ENCODE measurements around the gene SMIM35.

SMIM35 gene

DNA sequence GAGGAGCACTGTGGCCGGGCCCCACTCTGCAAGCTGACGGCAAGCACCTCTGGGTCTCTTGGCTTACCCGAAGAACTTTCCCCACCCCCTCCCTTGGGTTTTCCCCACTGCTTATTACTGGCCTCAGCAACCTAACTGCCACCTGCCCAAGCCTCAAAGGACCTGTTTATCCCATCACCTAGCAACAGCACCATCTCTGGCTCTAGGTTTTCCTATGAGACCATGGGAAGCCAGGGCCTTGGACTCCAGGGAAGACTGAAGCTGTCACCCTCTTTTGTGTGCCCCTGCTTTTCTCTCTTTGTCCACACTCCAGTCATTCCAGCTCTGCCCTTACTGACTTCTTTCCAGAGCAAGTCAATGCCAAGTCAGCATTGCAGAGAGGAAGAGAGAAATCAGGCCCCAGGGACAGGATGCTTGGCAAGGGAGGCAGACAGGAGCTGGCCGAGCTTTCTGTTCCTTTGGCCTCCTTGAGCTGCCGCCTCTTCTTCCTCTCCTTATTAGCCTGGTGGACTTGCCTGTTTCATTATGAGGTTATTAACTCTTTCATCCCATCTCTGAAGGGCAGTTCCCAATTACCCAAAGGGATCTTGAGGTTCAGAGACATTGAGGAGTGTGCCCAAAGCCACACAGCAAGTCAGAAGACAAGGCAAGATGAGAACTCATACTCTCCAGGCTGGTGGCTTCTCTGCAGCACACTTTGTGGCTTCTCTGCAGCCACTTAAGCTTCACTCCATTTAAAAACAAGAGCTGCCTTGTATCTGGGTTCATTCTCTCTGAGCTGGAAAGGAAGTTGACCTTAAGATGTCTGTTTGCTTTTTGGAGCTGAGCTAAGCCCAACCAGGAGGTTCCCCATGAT lies at the start of gene SMIM35:
SMIM35 (minus strand) TSS at position 51 of the 856 bp plus-strand sequence. CDS start 206 bp downstream, outside the sequence.
- no peak for DNase-seq (ENCODE audit: low read depth in 1 of 2, low spot score in 1 of 2)

DNA sequence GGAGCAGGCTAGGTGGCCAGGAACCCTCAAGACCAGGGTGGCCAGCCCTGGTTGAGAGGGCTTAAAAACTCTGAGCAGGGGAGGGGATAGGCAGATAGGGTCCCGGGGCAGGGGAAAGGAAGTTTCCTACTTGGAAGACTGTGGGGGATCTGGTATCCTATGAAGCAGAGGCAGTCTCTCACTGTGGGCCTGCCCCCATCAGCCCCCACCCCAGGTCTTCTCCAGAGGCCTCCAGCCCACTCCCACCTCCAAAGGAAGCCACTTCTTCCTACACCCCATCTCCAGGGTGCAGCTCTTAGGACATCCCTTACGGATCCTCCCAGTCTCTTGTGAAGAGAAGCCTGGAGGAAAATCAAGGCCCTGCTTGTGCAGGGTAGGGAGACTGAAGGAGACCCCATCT lies 49.6 kb upstream of the SMIM35 start:
- DNase-seq (ENCODE audit: low read depth in 1 of 2, low spot score in 1 of 2): no peak

DNA sequence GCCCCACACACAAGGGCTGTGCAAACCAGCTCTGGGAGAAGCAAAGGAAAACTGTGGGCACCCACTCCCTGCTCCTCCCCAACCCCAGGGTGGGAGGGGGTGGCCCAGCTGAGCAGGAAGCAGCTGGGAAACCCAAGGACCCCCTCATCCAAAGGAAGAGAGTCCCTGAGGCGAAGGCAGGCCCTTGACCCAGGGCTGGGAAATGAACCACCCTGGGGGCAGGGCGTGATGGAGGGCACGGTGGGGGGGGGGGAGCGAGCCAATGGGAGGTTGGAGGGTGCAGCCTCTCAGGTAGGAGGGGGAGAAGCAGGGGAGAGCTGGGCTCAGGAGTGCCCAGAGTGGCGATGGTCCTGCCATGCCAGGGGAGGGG lies 49.0 kb upstream of the SMIM35 start:
- no peak for DNase-seq (ENCODE audit: low read depth in 1 of 2, low spot score in 1 of 2)

DNA sequence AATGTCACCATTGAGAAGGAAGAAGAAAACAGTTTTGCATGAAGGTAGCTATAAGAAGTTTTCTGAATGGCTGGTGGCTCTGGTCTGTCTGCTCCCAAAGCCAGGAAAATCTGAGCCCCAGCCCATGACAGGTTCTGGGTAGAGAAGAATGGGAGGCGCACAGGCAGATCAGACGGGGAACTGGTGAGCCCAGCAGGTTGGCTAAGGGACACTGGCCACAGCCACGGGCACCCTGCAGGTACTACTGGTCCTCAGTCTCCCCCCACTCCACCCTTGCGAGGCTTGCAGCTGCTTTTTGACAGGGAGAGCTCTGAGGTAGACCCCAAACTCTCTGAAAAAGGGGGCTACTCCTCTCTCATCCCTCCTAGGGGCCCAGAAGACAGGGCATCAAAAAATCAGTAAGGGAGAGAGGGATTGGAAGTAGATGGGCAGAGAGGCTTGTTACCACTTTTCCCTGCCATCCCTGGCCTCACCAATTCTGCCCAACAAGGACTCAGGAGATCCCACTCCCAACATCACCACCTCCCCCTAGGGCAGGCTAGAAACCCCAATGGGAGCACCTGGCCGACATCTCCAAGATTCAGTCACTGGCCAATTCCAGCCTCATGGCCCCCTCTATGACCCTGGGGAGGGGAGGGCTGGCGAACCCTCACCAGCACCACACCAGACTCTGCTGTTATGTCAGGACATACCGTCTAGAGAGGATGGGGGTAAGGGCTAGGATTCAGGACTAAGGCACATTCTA lies 48.5 kb upstream of the SMIM35 start:
- no peak for DNase-seq (ENCODE audit: low read depth in 1 of 2, low spot score in 1 of 2)

DNA sequence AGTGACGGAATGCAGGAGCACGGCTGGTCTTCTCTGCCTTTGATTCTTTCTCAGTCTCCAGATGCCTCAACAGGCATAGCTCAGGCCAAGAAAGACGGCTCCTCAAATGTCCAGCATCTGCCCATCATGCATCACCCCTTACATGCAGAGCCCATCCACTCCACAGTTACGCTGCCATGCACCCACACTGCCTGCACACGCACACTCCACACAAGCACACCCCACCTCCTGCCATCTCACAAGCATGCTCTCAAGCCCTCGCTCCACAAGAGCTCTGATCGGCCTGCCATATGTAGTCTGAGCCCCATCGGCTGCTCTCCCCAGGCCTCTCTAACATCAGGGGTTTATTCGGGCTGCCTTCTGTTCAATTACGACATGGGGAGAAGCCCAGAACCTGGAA lies 47.1 kb upstream of the SMIM35 start:
- DNase-seq (ENCODE audit: low read depth in 1 of 2, low spot score in 1 of 2): no peak

DNA sequence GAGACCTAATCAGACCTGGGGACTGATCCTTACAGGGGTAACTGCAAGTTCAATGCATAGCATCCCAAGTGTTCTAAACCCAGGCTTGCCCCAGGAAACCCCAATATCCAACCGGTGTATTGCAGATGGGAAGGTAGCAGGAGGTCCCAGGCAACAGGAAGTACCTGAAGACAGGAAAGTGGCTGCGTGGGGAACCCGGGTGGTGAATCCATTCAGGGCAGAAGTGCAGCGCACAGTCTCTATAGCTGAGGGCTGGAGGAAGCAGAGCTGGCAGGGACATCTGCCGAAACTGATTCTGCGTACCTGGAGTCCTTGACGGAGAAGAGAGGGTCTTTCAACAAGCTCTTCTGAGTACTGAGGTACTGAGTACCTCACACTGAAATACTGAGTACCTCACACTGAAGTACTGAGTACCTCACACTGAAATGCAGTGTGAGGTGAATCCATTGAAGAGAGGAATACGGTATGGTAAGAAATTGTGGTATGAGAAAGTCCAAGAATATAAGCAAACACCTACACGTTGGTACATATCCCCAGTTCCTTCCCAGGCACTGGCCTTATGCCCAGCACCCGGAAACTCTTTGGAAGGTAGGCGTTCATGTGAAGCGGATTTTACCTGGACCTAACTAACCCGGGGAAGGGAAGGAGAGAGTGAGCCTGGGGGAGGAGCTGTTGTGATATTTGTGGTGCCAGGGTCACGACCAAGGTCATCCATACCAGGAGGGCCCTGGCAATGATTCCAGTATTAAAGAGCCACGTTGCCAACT lies 45.8 kb upstream of the SMIM35 start:
- DNase-seq (ENCODE audit: low read depth in 1 of 2, low spot score in 1 of 2): no peak

DNA sequence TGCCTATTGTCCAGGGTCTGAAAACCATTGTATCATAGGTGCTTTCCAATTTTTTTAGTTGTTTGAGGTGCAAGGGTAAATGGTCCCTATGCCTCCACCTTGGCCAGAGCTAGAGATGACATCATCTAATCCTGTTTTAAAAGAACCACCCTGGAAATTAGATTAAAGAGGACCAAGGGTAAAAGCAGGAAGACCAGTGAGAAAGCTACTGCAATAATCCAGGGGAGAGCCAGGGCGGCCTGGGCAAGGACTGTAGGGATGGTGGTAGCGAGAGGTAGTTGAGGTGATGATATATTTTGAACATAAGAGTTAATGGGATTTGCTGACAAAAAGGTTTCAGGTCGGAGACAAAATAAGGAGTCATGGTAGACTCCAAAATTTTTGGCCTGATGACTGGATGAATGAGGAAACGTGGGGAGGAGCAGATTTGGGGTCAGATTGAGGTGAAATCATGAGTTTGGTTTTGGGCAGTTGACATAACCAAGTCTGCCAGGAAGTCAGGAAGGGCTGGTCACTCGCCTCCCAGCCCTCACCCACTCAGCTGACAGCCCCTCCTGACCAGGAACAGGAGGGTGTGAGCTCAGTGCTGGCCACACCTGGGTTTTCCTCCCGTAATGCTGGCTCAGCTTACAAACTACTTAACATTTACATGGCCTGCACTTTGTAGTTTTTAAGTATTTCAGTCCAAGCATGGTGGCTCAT lies 42.9 kb upstream of the SMIM35 start:
- DNase-seq (ENCODE audit: low read depth in 1 of 2, low spot score in 1 of 2): no peak

DNA sequence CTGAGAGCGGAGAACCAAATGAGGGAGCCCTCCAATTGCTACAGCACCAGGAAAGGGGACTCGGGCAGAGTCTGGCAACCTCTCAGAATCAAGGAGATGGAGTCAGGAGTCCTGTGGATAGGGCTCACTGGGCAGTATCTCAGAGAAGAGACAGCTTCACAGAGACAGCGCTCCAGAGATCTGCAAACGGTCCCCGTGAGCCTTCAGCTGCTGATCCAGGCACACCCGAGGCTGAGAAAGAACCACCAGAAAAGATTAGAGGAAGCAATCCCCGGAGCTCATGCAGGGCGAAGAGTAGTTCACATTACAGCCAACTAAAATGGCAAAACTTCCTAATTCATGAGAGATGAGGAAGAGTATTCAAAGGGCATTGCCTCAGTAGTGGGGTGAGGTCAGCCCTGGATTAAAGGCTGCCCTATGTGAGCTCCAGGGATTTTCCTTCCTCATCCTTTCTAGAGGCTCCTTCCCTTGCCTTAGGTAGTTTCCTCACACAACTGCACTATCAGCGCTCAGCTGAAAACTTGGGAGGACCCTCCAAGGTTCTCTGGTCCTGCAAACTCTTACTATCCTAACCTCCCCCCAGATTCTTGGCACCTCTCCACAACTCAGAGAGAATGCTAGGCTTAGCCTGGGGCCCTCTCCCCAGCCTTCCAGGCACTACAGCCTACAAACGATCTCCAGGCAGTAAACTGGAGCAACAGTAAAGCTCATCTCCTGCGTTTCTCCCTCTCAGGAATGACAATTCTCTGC lies 42.1 kb upstream of the SMIM35 start:
- DNase-seq (ENCODE audit: low read depth in 1 of 2, low spot score in 1 of 2): no peak

DNA sequence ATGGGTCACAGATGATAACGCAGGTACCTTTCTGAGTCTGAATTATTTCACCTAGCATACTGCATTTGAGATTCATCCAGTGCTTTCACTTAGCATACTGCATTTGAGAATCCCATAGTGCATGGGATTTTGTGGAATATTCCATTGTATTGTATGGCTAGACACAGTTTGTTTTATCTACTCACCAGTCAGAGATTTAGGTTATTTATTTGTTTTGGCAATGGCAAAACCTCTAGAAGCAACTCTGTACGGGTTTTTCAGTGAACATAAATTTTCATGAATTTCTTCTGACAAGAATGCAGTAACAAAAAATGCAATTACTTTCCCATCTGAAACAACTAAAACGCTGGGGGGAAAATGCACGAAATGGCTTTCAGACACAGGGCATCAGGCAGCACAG lies 41.5 kb upstream of the SMIM35 start:
- no peak for DNase-seq (ENCODE audit: low read depth in 1 of 2, low spot score in 1 of 2)

DNA sequence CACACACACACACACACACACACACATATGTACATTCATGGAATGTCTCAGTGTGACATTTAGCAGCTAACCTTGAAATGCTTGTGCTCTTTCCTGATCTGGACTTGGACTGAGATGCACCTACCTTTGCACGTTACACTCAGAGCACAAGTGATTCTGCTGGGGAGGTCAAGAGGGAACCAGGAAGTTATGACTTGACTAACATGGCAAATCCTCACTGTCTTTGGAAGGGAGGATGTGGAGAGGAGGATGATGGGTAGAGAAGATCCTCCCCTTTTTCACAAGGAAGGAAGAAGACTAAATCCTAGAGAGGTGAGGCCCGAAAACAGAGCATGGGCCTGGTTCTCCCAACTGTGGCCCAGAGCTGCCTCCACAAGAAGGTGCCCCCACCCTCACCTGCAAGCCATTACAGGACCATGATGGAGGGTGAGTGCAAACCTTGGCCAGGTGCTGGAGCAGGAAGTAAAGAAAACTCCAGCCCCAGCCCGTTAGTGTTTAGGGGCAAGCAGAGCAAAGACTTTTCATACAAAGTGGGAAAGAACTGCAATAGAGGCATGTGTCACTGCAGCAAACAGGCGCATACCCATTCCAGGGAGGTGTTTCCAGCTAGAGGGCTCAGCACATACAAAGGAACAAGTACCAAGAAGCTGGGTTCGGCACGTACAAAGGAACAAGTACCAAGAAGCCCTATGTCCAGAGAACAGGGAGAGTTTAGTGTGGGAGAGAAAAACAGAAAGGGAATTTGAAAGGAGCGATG lies 39.5 kb upstream of the SMIM35 start:
- no peak for DNase-seq (ENCODE audit: low read depth in 1 of 2, low spot score in 1 of 2)

DNA sequence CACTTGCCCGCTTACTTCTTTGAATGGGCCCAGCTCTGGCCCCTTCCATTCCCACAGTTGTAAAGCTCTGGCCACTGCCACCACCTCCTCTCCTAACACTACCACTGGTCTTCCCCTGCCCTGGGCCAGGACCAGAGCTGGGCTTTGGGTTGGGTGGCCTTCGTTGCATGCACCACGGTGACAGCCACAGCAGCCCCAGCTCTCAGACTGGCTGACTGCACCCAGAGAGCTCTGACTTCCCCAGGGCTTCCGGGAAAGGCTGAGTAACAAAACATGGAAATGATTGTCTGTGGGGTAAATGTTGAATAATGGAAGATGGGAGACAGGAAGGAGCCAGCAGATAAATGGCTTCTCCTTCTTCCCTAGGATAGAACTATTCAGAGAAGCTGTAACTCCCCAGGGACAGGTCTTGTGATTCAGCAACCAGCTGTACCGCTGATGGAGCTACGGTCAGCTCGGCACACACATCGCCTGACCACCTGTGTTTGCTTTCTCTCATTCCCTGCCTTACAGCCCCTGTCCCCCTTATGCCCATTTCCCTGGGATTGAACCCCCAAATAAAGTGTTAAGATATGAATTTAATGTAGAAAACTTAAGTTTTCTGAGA lies 38.3 kb upstream of the SMIM35 start:
- DNase-seq (ENCODE audit: low read depth in 1 of 2, low spot score in 1 of 2): no peak

DNA sequence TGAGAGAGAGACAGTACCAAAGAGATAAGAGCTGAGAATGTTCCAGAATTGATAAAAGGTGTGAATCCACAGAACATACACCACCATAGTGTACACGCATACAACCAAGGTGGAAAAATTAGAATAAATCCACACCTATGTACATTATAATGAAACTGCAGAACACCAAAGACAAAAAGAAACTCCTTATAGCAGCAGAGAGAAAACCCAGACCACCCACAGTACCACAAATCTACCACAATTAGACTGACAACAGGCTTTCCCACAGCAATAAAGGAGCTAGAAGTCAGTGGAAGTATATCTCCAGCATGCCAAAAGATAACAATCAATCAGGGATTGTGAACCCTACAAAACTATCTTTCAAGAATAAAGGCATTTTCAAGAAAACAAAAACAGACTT lies 34.0 kb upstream of the SMIM35 start:
- no peak for DNase-seq (ENCODE audit: low read depth in 1 of 2, low spot score in 1 of 2)

DNA sequence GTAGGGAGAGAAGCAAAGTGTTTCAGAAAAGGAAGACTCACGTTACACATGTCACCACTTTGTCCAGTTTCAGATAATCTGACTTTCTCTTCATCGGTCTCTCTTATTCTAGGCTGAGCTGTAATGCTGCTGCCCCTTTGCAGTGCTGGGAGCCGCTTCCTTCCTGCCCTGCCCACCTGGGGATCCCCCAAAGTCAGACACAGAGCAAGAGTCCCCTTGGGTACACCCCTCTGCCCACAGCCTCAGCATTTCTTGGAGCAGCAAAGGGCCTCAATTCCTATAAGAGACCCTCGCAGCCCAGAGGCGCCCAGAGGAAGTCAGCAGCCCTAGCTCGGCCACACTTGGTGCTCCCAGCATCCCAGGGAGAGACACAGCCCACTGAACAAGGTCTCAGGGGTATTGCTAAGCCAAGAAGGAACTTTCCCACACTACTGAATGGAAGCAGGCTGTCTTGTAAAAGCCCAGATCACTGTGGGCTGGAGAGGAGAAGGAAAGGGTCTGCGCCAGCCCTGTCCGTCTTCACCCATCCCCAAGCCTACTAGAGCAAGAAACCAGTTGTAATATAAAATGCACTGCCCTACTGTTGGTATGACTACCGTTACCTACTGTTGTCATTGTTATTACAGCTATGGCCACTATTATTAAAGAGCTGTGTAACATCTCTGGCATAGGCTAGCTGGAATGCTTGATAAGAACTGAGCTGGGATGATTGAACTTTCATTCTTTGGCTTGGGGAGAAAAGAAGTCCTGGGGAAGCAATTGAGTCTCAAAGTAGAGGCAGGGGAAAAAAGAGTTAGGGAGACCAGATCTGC lies 31.2 kb upstream of the SMIM35 start:
- DNase-seq (ENCODE audit: low read depth in 1 of 2, low spot score in 1 of 2): no peak

DNA sequence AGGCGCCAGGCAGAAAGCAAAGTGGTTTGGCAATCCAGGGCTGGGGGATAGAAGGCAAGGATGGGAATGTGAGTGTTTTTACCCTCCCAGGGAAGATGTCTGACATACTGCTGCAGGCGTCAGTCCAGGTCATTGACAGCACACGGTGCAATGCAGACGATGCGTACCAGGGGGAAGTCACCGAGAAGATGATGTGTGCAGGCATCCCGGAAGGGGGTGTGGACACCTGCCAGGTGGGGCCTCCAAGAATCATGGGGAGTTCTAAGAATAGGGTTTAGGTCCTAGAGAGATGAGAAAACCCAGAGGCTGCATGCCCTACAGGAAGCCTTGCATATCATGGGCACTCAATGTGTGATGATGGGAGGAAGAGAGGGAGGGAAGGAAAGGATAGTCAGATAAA lies 28.3 kb upstream of the SMIM35 start:
- DNase-seq (ENCODE audit: low read depth in 1 of 2, low spot score in 1 of 2): no peak

DNA sequence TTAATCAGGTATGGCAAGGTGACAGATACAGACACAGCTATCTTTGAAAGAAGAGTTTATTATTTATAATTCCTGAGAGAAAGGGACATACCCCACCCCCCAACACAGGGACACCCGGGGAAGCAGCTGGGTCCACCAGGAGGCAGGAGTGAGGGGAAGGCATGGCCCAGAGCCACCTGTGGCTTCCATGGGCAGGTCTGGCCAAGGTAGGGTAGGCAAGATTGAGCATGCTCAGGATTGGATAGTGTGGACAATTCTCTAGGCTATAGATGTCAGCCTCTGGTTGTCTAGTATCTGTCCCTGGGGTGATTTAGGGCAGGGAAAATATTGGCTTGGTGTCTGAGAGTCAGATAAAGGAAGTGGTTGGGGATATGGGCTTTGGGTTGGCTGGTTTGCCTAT lies 27.5 kb upstream of the SMIM35 start:
- DNase-seq (ENCODE audit: low read depth in 1 of 2, low spot score in 1 of 2): no peak

DNA sequence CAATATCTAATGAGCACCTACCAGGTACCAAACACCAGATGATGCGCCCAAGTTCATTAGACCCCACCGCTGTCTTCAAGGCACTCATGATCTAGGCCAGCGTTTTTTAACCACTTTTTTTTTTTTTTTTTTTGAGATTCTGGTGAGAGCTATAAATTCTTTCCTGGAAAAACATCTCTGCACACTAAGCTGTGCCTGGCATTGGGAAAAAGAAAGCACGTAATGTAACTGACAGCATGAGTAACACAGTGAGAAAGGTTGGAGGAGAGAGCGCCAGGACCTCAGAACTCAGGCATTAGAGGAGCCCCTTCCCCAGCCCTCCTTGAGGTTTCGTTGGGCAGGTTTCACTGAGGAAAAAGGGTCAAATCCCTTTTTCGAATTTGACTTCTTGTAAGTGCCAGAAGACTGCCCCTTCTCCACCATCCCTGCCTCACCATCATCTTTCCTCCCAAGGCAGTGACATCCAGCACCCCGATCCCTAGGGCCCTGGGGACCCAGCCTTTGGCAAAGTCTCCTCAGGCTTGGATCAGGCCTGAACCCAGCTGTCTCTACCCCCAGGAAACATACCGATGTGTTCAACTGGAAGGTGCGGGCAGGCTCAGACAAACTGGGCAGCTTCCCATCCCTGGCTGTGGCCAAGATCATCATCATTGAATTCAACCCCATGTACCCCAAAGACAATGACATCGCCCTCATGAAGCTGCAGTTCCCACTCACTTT lies 26.1 kb upstream of the SMIM35 start:
- no peak for DNase-seq (ENCODE audit: low read depth in 1 of 2, low spot score in 1 of 2)

DNA sequence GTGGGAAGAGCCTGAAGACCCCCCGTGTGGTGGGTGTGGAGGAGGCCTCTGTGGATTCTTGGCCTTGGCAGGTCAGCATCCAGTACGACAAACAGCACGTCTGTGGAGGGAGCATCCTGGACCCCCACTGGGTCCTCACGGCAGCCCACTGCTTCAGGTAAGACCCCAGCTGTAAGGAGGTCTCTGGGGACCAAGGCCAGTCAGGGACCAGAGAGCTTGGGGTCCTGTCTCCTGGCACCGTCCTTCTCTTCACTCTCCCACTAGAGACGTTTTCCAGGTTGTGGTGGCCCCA lies 24.9 kb upstream of the SMIM35 start:
- DNase-seq (ENCODE audit: low read depth in 1 of 2, low spot score in 1 of 2): no peak

Data from activated CD4-positive, alpha-beta T cell treated with anti-CD3 and anti-CD28 coated beads, Interleukin-2, amount 50 U/mL, for 24 hours (primary cell).